PC-3 (cell line): ENCODE results near the gene FBN2.

ENCODE experiments used
- EZH2 ChIP-seq: fragments of 300-600 bp; sonication (generic); IDR thresholded peaks from one replicate; pipeline ENCODE4 v1.6.1; 2017; ENCODE audit warnings: antibody characterized with exemption, mild to moderate bottlenecking, low read length; ENCODE audit not compliant: unreplicated experiment
- EZH2phosphoT487 ChIP-seq: fragments of 300-600 bp; sonication (generic); IDR thresholded peaks from 2 replicates; pipeline ENCODE4 v1.6.1; 2018; ENCODE audit warnings: mild to moderate bottlenecking, antibody characterized with exemption, low read length, borderline replicate concordance
- TF ChIP-seq, protein P1 (sequence below): fragments of 300-600 bp; sonication (generic); conservative IDR thresholded peaks from 2 replicates; pipeline ENCODE4 v1.5.1; 2017; ENCODE audit warnings: antibody characterized with exemption, low read depth, mild to moderate bottlenecking, low read length

DNA sequence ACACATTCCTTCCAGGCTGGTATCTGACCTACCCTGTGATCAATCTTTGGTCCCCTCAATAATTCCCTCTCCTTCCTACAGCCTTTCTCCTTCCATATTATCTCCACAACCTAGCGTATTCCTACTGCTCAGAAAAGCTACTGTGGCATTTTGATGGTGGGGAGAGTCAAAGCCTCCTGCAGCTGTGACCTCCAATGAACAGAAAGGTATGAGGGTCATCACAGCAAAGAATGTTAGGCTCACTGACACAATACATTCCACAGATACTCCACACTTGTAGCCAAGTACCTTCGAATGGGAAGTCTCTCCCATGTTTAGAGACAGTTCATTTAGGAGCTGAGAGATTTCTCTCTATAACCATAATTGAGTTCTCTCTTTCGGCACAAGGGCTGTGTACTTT, 5.9 kb downstream of the FBN2 start:
- TF ChIP-seq EZH2 (no peak), EZH2phosphoT487 (no peak)
- TF ChIP-seq, protein P1, sequence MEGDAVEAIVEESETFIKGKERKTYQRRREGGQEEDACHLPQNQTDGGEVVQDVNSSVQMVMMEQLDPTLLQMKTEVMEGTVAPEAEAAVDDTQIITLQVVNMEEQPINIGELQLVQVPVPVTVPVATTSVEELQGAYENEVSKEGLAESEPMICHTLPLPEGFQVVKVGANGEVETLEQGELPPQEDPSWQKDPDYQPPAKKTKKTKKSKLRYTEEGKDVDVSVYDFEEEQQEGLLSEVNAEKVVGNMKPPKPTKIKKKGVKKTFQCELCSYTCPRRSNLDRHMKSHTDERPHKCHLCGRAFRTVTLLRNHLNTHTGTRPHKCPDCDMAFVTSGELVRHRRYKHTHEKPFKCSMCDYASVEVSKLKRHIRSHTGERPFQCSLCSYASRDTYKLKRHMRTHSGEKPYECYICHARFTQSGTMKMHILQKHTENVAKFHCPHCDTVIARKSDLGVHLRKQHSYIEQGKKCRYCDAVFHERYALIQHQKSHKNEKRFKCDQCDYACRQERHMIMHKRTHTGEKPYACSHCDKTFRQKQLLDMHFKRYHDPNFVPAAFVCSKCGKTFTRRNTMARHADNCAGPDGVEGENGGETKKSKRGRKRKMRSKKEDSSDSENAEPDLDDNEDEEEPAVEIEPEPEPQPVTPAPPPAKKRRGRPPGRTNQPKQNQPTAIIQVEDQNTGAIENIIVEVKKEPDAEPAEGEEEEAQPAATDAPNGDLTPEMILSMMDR = no peak
